HG02642 (cell line): Measurements from ENCODE around the gene CRYBB3.
"Not testable (repeated sequence)": the region's sequence is repeated elsewhere in the genome, so short reads cannot be mapped to it uniquely, and the experiment has no call there.

ENCODE experiments used
- ATAC-seq: cut with Tn5 transposase; IDR thresholded peaks from one replicate; pipeline ENCODE4 v1.9.1; 2021; ENCODE audit warnings: mild to moderate bottlenecking; ENCODE audit not compliant: unreplicated experiment, poor library complexity

The CRYBB3 gene

GRCh38 chr22:25235547-25236290, 36.1 kb downstream of the CRYBB3 start:
- ATAC-seq: no peak

GRCh38 chr22:25236417-25236816, 36.8 kb downstream of the CRYBB3 start:
- ATAC-seq: no peak

GRCh38 chr22:25237503-25237902, 37.8 kb downstream of the CRYBB3 start:
- no peak for ATAC-seq

- ATAC-seq: not testable (repeated sequence)
Observed at GRCh38 chr22:25238058-25238457, 38.4 kb downstream of the CRYBB3 start.

- ATAC-seq: not testable (repeated sequence)
Observed at GRCh38 chr22:25255169-25255568, 55.5 kb downstream of the CRYBB3 start.
